Activated CD4-positive, CD25-positive, alpha-beta regulatory T cell (primary cell): ENCODE results near the gene KCNAB1.

Experiments used
- DNase-seq, 4 experiments: peaks; one replicate each; lab custom pipeline; 2025; lab: John Stamatoyannopoulos, UW

KCNAB1 gene

GRCh38 chr3:156407617-156408225 lies 287.3 kb downstream of the KCNAB1 start:
- no peak for DNase-seq

GRCh38 chr3:156409694-156410093 lies 289.3 kb downstream of the KCNAB1 start:
- DNase-seq = no peak

- no peak for DNase-seq
Measured at GRCh38 chr3:156412600-156412999, 292.2 kb downstream of the KCNAB1 start.

GRCh38 chr3:156413293-156413892 lies 293.0 kb downstream of the KCNAB1 start:
- DNase-seq = no peak

- DNase-seq = no peak
Measured at GRCh38 chr3:156416846-156417558, 296.6 kb downstream of the KCNAB1 start.

GRCh38 chr3:156417559-156418132 lies 297.3 kb downstream of the KCNAB1 start:
- DNase-seq = no peak

GRCh38 chr3:156418428-156418827 lies 298.1 kb downstream of the KCNAB1 start:
- DNase-seq = no peak

GRCh38 chr3:156421534-156421933 lies 301.2 kb downstream of the KCNAB1 start:
- DNase-seq = no peak

GRCh38 chr3:156424758-156425157 lies 304.4 kb downstream of the KCNAB1 start:
- no peak for DNase-seq

- no peak for DNase-seq
Measured at GRCh38 chr3:156425651-156426050, 305.3 kb downstream of the KCNAB1 start.

GRCh38 chr3:156429125-156429524 lies 308.7 kb downstream of the KCNAB1 start:
- DNase-seq = no peak

- DNase-seq = no peak
Measured at GRCh38 chr3:156431334-156432124, 311.2 kb downstream of the KCNAB1 start.

GRCh38 chr3:156432563-156432962 lies 312.2 kb downstream of the KCNAB1 start:
- no peak for DNase-seq

- no peak for DNase-seq
Measured at GRCh38 chr3:156433138-156433537, 312.8 kb downstream of the KCNAB1 start.

- DNase-seq = no peak
Measured at GRCh38 chr3:156433910-156434309, 313.5 kb downstream of the KCNAB1 start.

GRCh38 chr3:156434921-156435320 lies 314.5 kb downstream of the KCNAB1 start:
- no peak for DNase-seq

- DNase-seq = no peak
Measured at GRCh38 chr3:156443079-156443478, 322.7 kb downstream of the KCNAB1 start.

GRCh38 chr3:156445117-156446090 lies 325.0 kb downstream of the KCNAB1 start:
- no peak for DNase-seq

GRCh38 chr3:156448300-156448699 lies 327.9 kb downstream of the KCNAB1 start:
- DNase-seq = no peak

GRCh38 chr3:156449710-156450574 lies 329.6 kb downstream of the KCNAB1 start:
- DNase-seq = no peak
